ENCODE results near the gene STARD8. TPM values are rescaled to one million over a fixed set of nuclear protein-coding genes. Genes with fewer than 3 reads are reported as not detected.

Gene STARD8
- total RNA-seq, 1 donor from 2014 or later: 0.11 TPM

DNA sequence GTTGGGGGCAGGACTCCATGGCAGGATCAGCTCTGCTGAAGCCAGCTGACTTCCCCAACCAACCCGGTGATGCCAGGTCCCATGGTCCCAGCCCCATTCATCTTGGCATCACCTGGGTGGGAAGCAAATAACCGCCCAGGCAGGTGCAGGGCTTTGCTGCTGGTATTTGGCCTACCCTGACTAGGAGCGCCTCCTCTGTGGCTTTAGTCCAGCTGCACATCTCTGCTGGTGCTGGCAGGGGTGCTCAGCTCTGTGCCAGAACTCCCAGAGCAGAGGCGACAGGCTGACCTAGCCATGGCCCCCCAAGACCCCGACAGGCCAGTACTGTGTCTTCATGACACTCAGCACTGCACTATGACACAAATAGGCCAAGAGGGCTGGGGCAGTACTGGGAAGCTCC, 64.4 kb downstream of the STARD8 start:
- Mint-ChIP-seq H3K36me3 (ENCODE audit: low read depth) (no peaks in the 10 kb centered on the region), H3K4me3 (no peak overlapping the region), H3K9me3 (no peaks in the 10 kb centered on the region), H3K4me1 (no peaks in the 10 kb centered on the region), H3K27me3 (no peaks in the 10 kb centered on the region), H3K27ac (no peak overlapping the region)
- ChIA-PET CTCF (no interaction called here), POLR2A (no interaction called here)
- DNase-seq (no peak), ATAC-seq (ENCODE audit: low read depth) (no peak)
- intact Hi-C loops (cut with micrococcal nuclease): loop anchor here (10.0 kb wide), 1 partner anchor 197 kb away; no protein-coding TSS in a partner anchor
- TF ChIP-seq, protein P1, sequence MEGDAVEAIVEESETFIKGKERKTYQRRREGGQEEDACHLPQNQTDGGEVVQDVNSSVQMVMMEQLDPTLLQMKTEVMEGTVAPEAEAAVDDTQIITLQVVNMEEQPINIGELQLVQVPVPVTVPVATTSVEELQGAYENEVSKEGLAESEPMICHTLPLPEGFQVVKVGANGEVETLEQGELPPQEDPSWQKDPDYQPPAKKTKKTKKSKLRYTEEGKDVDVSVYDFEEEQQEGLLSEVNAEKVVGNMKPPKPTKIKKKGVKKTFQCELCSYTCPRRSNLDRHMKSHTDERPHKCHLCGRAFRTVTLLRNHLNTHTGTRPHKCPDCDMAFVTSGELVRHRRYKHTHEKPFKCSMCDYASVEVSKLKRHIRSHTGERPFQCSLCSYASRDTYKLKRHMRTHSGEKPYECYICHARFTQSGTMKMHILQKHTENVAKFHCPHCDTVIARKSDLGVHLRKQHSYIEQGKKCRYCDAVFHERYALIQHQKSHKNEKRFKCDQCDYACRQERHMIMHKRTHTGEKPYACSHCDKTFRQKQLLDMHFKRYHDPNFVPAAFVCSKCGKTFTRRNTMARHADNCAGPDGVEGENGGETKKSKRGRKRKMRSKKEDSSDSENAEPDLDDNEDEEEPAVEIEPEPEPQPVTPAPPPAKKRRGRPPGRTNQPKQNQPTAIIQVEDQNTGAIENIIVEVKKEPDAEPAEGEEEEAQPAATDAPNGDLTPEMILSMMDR (IDR thresholded peaks at IDR 0.05): no peak

DNA sequence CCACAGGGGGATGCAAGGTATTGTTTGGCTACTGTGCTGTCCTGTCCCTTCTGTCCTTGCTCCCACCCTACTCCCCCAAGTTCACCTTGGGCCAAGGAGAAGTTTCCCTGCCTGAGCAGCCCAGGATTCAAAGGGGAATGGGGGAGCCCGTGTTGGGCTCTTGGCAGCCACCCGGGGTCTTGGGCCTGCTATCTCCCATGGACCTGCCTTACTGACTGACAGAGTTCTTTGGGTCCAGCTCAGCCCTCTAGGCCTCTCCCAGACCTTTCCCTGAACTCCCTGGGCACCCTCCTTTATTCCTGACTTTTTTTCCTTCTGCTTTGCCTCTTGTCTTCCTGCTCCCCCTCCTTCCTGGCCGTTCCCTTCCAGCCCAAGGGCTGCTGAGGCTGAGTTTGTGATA, 67.4 kb downstream of the STARD8 start:
- ChIA-PET CTCF (no interaction called here), POLR2A (no interaction called here)
- Mint-ChIP-seq H3K27me3 (no peaks in the 10 kb centered on the region), H3K4me1 (no peaks in the 10 kb centered on the region), H3K4me3 (no peak overlapping the region), H3K27ac (no peak overlapping the region), H3K36me3 (ENCODE audit: low read depth) (no peaks in the 10 kb centered on the region), H3K9me3 (no peaks in the 10 kb centered on the region)
- TF ChIP-seq, protein P1 (IDR thresholded peaks at IDR 0.05): no peak
- DNase-seq (no peak), ATAC-seq (ENCODE audit: low read depth) (no peak)
- intact Hi-C loops (cut with micrococcal nuclease): loop anchor here (10.0 kb wide), 1 partner anchor 200 kb away; no protein-coding TSS in a partner anchor

DNA sequence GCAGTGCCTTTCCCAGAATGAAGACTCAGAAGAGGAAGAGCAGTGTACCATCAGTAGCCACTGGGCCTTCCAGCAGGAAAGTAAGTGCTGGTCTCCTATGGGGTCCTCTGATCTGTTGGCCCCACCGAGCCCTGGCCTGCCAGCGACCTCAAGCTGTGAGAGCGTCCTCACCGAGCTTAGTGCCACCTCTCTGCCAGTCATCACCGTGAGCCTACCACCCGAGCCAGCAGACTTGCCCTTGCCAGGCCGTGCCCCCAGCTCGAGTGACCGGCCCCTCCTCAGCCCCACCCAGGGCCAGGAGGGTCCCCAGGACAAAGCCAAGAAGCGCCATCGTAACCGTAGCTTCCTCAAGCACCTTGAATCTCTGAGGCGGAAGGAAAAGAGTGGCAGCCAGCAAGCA, 69.7 kb downstream of the STARD8 start:
- no peak for DNase-seq
- Mint-ChIP-seq H3K36me3 (ENCODE audit: low read depth) (no peaks in the 10 kb centered on the region), H3K27me3 (no peaks in the 10 kb centered on the region), H3K4me3 (no peak overlapping the region), H3K27ac (no peak overlapping the region), H3K4me1 (no peaks in the 10 kb centered on the region), H3K9me3 (no peaks in the 10 kb centered on the region)
- ATAC-seq (ENCODE audit: low read depth): no peak
- POLR2A ChIA-PET: no interaction called here
- intact Hi-C loops (cut with micrococcal nuclease): loop anchor here (10.0 kb wide), 1 partner anchor 202 kb away; no protein-coding TSS in a partner anchor
- CTCF ChIA-PET: no interaction called here
- TF ChIP-seq, protein P1 (IDR thresholded peaks at IDR 0.05): no peak

DNA sequence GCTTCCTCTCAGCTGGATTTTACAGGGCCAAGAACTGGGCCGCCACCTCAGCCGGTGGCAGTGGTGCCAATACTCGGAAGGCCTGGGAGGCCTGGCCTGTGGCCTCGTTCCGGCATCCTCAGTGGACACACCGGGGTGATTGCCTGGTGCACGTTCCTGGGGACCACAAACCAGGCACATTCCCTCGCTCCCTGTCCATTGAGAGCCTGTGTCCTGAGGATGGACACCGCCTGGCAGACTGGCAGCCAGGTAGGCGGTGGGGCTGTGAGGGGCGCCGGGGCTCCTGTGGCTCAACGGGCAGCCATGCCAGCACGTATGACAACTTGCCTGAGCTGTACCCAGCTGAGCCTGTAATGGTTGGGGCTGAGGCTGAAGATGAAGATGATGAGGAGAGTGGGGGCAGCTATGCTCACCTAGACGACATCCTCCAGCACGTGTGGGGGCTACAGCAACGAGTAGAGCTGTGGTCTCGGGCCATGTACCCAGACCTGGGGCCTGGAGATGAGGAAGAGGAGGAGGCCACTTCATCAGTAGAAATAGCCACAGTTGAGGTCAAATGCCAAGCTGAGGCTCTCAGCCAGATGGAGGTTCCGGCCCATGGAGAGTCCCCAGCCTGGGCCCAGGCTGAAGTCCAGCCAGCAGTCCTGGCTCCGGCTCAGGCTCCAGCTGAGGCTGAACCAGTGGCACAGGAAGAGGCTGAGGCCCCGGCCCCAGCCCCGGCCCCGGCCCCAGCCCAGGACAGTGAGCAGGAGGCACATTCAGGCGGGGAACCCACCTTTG, 70.4 kb downstream of the STARD8 start:
- TF ChIP-seq, protein P1 (IDR thresholded peaks at IDR 0.05): no peak
- H3K36me3 Mint-ChIP-seq (ENCODE audit: low read depth): no peaks in the 10 kb centered on the region
- H3K4me1 Mint-ChIP-seq: no peaks in the 10 kb centered on the region
- H3K27me3 Mint-ChIP-seq: no peaks in the 10 kb centered on the region
- H3K4me3 Mint-ChIP-seq: no peak overlapping the region
- no peak for DNase-seq
- no peak overlapping the region for H3K27ac Mint-ChIP-seq
- ChIA-PET CTCF (no interaction called here), POLR2A (no interaction called here)
- no peaks in the 10 kb centered on the region for H3K9me3 Mint-ChIP-seq
- intact Hi-C loops (cut with micrococcal nuclease): loop anchor here (10.0 kb wide), 1 partner anchor 203 kb away; no protein-coding TSS in a partner anchor
- no peak for ATAC-seq (ENCODE audit: low read depth)

DNA sequence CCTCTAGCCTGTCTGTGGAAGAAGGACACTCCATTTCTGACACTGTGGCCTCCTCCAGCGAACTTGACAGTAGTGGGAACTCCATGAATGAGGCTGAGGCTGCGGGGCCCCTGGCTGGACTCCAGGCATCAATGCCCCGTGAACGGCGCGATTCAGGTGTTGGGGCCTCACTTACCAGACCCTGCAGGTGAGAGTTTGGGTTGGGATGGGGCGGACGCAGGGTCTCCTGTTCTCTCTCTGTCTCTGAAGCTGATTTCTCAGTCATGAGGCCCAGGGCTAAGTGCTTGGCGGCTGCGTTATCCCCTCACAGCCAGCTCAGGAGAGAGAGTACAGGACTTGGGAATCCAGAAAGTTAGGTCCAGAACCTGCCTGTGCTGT, 71.0 kb downstream of the STARD8 start:
- ATAC-seq (ENCODE audit: low read depth) (no peak), DNase-seq (no peak)
- H3K27me3 Mint-ChIP-seq: no peaks in the 10 kb centered on the region
- intact Hi-C loops (cut with micrococcal nuclease): loop anchor here (10.0 kb wide), 1 partner anchor 204 kb away; no protein-coding TSS in a partner anchor
- ChIA-PET CTCF (no interaction called here), POLR2A (no interaction called here)
- H3K4me3 Mint-ChIP-seq: no peak overlapping the region
- no peak overlapping the region for H3K27ac Mint-ChIP-seq
- TF ChIP-seq, protein P1 (IDR thresholded peaks at IDR 0.05): no peak
- H3K9me3 Mint-ChIP-seq: no peaks in the 10 kb centered on the region
- H3K36me3 Mint-ChIP-seq (ENCODE audit: low read depth): no peaks in the 10 kb centered on the region
- H3K4me1 Mint-ChIP-seq: no peaks in the 10 kb centered on the region

Measured in activated B cell treated with CpG ODN at 0.5 μM for 24 hours (primary cell).